HG03066 (cell line): ENCODE data around the gene ASF1B.

Experiments used
- ATAC-seq: cut with Tn5 transposase; IDR thresholded peaks from one replicate; pipeline ENCODE4 v1.9.1; 2021; ENCODE audit warnings: low read depth; ENCODE audit not compliant: unreplicated experiment

Gene ASF1B

DNA sequence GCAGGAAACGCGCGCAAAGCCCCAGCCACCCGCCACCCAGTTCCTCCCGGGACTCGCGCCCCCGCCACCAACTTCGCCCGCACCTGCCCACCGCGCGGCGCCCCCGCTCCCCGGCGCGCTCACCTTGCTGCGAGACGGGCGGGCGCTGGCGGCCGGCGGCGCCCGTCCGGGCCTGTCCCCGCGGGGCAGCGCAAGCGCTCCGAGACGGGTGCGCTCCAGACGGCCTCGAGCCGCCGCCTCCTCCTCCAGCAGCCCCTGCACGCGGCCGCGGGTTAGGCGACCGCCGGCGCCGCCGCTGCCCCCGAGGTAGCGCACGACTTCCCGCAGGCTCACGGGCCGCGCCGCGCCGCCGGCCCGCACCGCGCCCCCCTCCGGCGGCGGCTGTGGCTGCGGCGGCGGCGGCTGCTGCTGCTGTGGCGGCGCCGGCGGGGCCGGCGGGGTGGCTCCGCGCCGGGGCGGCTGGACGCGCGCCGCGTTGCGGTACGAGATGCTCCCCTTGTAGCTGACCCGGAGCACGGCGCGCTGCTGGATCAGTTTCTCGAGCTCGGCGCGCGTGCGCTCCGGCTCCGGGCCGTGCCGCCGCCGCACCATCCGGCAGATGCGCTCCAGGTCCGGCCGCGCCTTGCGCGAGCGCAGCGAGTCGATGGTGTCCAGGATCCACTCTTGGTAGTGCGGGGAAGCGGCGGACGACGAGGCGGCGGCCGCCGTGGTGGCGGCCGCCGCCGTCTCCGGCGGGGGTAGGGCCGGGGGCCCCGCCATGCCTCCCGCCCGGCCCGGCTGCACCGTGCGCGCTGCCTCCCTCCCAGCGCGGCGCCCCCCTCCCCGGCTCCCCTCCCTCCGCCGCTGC is 46.5 kb downstream of the ASF1B start:
- no peak for ATAC-seq

- no peak for ATAC-seq
Measured at GRCh38 chr19:14089412-14089661, 47.1 kb downstream of the ASF1B start.

- ATAC-seq, result no peak
Measured at GRCh38 chr19:14088634-14089411, 47.6 kb downstream of the ASF1B start.

GRCh38 chr19:14086098-14086497 is 50.3 kb downstream of the ASF1B start:
- ATAC-seq, result no peak

DNA sequence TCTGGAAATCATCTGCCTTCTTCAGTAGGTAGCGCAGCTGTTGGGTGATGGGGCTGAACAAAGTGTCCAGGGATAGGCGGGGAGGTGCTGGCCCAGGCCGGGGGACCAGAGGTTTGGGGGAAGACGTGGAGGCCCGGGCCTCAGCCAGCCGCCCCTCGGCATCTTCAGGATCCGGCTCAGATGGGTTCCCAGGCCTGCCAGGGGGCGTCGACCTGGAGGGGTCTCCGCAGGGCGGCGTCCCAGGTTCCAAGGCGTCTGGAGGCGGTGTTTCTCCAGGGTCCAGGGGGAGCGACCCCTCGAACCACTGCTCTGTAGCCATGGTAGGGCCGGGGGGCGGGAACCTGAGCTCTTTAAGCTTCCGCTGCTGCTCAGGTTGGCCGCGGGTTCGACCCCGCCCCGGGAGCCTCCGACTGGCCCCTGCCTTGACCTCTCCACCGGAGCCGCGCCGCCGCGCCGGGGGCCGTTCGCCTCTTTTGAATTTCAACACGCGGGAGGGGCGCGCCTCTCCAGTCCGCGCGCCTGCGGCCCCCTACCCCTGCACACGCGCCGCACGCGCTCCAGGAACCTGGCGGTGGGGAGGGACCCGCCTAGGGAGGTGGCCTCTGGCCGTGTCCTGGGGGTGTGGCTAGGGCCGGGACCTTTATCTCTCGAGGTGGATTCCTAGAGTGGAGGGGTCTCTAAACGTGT is 50.9 kb downstream of the ASF1B start, which contains the start of gene C19orf67:
Gene C19orf67, minus strand, starts transcription at position 475 of the 687 bp plus-strand sequence. Its CDS starts 156 bp downstream, at position 319.
- no peak for ATAC-seq

DNA sequence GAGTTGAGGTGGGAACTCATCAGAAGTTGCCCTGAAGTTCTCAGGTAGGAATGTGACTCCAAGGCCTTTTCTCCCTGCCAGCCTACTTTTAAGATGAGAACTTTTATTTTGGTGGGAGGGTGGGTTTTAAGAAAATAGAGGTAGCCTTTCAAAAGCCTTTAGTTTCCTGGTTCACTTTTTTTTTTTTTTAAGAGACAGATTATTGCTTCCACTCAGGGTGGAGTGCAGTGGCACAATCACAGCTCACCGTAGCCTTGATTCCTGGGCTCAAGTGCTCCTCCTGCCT is 53.8 kb downstream of the ASF1B start:
- no peak for ATAC-seq

DNA sequence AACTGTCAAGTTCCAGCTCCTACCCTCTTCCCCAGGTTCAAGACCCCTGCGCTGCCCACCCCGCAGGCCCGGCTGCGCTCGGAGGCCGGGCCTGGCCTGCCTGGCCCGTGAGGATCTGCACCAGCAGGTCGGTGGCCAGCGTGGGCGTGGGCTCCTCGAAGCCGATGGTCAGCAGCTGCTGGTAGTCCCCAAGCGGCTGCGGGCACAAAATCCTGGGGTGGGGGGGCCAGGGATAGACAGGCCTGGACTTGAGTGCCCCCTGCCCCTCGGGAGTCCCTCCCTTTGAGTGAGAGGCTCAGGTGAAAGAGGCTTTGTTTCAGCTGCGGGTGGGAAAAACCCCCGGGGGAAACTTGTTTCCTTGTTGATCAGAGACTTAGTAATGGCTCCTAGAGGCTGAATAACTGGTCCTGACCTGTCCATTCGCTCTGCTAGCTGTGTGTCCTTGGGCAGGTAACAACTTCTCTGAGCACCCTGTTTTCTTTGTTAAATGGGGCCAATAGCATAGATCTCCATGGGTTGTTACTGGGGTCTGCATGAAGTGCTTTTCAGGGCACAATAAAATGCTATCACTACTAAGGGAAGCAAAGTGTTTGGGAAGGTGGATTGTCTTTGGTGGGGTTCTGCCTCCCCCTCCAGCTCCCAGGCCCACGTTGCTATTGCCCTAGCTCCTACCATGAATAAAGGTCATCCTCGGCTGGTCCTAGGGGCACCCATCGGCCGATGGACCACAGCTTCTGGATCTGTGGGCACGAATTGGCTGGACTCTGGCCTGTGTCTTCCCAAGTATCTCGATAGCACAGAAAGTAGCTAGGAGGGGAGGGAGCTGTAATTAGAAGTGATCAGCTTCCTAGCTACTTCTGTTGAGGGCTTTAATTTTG is 54.4 kb downstream of the ASF1B start:
- peak; percentile 32 for ATAC-seq

- peak; percentile 82 for ATAC-seq
Measured at GRCh38 chr19:14080887-14081796, 55.2 kb downstream of the ASF1B start.

- no peak for ATAC-seq
Measured at GRCh38 chr19:14078411-14078810, 58.0 kb downstream of the ASF1B start.

DNA sequence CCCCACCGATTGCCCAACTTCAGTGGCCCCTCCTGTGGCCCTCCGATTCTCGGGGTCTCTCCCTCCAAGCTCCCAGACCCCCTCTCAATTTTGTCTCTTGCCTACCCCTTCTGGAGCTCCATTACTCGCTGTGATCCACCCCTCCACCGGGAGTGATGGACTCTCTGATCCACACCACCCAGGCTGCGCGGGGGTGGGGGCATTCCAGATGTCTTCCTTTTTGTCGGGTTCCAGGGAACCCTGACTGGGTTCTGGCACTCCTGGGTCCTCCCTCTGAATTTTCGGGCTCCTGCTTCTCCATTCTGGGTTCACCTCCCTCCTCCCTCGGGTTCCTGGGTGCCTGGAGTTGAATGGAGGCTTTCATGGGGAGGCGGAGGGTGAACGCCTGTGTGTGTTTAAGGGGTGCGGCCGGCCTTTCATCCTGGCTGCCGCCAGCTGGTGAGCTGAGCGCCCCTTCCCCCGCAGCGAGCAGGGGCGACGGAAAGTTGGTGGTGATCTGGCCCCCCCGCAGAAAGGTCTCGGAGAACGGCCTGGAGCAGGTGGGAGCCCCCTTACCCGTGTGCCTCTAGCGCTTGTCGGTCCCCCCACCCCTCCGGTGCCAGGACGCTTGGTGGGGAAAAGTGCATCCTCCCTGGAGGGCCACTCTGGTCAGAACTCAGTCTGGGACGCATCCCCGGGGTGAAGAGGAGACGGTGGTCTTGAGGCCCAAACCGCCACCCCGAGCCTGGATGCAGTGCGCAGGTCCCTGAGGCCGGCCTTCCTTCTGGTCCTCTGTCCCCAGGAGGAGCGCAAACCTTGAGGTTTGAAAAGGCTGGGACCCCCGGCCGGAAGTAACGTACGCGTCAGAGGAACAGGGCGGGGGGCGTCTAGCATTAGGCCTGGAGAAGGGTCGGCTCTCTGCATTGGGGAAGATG is 62.2 kb downstream of the ASF1B start:
- ATAC-seq, result peak; percentile 8

DNA sequence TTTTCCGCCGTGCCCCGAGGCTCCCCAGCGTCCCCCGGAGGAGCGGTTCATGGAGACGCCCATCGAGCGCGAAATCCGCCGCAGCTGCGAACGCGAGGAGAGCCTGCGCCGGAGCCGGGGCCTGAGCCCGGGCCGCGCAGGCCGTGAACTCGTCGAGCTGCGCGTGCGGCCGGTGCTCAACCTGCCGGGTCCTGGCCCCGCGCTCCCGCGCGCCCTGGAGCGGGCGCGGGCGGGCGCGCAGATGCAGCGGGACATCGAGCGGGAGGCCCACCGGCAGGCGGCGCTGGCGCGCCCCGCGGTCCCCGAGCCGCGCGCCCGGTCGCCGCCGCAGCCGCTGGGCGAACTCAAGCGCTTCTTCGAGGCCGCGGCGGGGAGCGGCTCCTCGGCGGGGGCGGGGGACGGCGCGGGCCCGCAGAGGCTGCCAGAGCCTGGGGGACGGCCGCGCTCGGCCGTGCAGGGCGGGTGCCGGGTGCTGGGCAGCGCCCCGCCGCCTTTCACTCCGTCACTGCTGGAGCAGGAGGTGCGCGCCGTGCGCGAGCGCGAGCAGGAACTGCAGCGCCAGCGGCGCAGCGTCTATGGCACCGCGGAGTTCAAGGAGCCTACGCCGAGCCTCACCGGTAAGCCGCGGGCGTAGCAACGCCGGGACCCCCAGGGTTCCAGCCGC is 63.0 kb downstream of the ASF1B start:
- ATAC-seq, result peak; percentile 47

GRCh38 chr19:14072535-14073260 is 63.7 kb downstream of the ASF1B start, which contains the start of gene MISP3:
Gene MISP3 (plus strand): TSS chr19:14072786. CDS start chr19:14073310, 524 bp downstream.
- ATAC-seq, result no peak

DNA sequence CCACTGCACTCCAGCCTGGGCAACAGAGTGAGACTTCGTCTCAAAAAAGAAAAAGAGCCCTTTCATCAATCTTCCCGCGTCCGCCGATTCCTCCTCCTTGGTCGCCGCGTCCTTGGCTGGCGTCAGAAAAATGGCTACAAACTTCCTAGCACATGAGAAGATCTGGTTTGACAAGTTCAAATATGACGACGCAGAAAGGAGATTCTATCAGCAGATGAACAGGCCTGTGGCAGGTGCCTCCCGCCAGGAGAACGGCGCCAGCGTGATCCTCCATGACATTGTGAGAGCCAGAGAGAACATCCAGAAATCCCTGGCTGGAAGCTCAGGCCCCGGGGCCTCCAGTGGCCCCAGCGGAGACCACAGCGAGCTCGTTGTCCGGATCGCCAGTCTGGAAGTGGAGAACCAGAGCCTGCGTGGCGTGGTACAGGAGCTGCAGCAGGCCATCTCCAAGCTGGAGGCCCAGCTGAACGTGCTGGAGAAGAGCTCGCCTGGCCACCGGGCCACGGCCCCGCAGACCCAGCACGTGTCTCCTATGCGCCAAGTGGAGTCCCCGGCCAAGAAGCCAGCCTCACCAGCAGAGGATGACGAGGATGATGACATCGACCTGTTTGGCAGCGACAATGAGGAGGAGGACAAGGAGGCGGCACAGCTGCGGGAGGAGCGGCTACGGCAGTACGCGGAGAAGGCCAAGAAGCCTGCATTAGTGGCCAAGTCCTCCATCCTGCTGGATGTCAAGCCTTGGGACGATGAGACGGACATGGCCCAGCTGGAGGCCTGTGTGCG is 65.9 kb downstream of the ASF1B start:
- no peak for ATAC-seq
